NCI-H2029 (cell line): ENCODE results near the gene DLG2.
"Not testable (repeated sequence)": the region's sequence is repeated elsewhere in the genome, so short reads cannot be mapped to it uniquely, and the experiment has no call there.

Experiments
- DNase-seq: peaks from one replicate; lab custom pipeline; 2025; lab: John Stamatoyannopoulos, UW

Gene DLG2

DNA sequence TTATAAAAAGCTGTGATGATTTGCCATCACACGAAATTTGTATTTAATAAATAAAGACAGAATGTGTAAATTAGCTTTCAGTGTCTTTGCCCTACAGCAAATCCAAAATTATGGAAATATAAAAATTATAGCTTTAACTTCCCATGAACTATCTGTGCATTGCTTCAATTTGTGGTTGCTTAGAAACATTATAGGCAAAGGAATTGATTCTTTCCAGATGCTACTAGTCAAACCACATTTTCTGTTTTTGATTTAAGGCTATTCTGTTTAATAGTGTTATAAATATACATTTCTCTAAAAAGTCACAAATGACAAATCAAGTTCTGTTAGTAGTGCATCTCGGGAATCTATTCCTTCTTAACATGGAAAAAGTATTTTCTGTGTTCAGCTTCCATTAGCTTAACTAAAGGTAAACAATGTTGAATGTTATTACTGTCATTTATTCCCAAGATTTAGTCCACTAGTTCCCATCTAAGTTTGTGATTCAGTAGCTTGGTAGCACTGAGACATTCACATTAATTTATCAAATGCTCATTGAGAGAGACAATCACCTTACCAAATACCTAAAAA lies 1254.7 kb downstream of the DLG2 start:
- no peak for DNase-seq

DNA sequence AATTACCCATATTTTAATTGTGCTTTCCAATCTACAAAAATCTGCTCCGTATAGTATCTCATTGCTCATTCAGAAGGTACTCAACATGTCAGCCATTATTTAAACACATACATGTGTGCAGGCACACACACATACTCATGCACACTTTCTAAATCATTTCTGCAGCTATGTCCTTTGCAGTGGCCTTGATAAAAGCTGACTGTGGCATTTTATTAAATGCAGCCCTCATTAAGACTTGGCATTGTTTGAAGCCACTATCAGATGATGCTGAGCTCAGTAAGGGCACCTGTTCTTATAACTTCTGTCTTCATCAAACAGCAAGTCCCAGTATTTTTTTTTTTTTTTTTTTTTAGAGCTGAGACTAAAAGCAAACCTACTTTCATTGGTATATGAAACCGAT lies 1269.1 kb downstream of the DLG2 start:
- DNase-seq: no peak

DNA sequence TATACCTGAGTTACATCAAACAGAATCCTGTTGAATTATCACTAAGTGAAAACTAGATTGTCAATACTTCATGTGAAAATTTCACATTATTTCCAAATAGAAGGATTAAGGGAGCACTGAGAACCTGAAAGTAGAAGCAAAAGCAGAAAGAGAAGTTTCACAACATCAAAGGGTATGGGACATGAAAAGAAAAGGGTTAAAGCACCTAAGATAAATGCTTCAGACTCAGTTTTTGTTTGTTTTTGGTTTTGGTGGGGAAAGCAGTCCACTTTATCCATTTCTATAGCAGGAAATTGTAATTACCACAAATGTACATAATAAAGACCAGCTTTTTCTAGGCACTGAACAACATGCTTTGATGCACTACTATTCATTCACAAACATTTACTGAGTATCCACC lies 1271.2 kb downstream of the DLG2 start:
- no peak for DNase-seq

DNA sequence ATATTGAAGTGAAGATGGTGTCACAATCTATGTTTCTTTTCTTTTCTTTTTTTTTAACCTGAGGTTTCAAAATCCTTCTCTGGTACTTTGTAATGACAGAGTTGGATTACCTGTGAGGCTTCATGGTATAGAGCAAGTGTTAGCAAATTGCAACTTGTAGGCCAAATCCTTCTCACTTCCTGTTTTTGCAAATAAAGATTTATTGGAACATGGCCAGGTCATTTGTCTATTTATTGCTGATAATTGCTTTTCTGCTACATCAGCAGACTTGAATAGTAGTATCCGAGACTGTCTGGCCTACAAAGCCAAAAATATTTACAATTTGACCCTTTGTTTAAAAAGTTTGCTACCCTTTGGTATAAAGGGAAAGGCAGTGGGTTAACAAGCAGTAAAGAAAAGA lies 1281.5 kb downstream of the DLG2 start:
- DNase-seq: no peak

DNA sequence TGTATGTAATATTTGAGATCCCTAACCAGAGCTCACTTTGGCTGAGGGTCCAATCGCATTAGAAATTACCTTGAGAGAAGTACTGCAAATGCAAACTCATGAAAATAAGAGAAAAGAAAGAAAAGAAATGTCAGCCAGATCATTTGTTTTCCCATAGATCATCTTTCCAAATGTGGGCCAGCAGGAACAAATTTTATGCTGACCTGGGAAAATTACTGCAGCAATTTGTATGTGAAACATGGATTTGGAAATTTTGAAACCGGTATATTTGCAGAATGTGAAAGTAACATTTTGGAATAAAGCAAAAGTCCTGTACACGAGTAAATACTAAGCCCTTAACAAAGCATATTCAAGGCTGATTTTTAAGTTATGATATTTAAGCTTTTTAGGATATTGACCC lies 1282.1 kb downstream of the DLG2 start:
- DNase-seq: no peak

DNA sequence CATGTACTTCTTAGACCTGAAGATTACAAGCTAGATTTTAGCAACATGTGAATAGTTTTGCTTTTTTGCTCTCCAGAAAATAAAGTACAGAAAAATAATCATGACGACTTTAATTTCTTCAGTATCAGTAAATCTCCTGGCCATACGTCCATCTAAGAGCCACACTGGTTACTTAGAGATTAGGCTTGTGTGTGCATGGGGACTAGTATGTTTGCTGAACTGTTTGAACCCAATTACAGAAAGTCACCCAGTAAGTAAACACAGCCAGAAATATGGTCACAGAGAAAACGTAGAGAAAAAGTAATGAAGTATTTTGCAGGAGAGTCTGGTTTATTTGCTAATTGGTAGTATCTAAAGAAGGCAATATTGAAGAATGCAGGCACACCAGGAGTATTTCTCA lies 1287.3 kb downstream of the DLG2 start:
- no peak for DNase-seq

DNA sequence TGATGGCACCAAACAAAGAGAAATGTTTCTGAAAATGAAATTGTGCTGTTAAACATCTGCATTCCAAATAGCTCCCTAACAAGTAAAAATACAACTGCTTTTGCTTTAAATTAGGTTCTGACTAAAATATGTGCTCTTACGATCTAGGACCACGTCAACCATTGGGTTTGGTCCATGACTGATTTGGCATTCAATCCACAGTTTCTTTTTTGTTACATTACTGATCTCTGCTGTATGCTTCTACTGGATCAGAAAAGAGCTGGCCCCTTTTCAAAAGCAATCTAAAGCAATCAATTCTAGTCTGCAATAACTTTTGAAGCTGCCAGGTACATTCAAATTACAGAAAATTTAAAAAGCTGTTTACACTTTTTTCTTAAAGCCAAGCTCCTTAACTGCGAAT lies 1293.9 kb downstream of the DLG2 start:
- DNase-seq: no peak

DNA sequence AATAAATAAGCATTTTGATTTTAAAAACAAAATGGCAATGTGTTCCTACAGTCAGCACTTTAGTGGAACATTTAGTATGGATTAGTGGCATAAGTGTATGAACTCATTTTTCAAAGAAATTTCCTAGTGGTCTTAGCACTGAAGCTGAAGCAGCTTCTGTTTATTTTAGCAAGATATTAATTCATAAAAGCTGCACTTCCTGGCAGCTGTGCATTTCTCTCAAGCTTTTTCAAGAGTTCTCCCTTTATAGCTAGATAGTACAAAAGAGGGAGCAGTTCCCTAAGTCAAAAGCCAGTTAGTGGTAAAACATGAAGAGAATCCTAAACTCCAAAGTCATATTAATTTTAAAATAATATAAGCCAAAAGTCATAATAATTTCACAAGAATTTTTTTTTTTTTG lies 1304.9 kb downstream of the DLG2 start:
- DNase-seq: no peak

DNA sequence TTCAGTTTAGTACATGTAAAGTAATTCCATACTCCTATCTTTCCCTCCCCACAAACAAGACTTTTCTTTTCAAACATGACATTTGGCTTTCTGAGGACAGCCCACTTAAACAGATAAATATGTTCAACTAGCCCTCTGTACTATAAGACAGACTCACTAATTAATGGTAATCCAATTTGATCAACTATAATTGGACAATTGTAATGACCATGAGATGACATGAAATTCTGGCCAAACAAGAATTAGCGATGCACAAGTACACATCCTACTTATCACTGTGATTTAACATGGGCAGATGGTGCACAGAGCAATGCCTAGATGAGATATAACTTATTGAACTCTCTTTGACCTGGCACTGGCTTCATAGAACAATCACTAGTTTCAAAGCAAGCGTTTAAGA lies 1307.3 kb downstream of the DLG2 start:
- no peak for DNase-seq

DNA sequence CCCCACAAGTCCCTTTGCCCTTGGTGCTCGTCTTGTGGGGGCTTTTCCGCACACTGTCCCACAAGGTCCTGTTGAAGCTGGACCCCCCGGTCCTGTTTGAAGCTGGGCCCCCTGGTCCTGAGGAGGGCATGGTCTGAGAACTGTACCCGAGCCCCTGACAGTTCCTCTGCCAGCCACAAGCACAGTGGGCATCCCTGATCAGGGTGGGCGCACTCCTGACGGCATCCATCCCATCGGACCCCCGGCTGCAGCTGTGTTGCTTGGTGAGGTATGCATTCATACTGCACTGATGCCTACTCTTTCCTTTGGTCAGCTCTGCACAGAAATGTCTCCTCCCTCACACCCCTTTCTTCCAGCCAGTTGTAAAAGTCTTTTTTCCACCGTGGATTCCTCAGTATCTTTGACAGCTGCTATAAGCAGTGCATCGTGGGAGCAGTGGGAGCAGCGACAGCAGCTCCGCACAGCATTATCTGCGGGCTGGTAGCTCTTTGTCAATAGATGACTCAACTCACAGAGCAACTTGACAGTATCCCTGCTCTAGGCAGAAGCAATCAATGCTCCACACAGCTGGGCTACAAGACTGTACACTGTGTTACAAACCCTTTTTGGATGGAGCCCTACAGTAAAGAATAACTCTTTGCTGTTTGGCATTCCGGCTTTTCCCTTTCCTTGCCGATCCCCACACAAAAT lies 1310.1 kb downstream of the DLG2 start:
- DNase-seq: no peak

DNA sequence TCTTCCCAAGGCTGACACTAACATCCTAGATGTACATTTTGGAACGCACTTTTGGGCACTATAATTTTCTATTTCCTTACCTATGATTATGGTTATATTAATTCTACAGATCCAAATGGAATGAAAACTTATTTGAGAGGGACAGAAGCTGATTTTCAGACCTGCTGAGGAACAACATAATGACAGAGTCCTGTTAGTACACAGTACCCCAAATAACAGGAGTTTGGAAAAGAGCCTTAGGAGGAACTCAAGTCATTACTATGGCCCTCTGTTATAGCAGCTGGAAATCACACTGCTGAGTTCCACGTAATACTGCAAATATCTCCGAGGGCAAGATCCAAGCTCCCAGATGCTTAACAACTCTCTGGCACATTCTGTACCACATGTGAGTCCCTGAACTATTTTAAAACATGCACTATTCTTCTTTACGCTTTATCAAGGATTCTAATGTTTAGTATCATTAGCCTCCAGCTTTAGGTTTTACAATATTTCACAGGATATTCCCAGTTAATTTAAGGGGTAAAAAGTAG lies 1313.2 kb downstream of the DLG2 start:
- no peak for DNase-seq

DNA sequence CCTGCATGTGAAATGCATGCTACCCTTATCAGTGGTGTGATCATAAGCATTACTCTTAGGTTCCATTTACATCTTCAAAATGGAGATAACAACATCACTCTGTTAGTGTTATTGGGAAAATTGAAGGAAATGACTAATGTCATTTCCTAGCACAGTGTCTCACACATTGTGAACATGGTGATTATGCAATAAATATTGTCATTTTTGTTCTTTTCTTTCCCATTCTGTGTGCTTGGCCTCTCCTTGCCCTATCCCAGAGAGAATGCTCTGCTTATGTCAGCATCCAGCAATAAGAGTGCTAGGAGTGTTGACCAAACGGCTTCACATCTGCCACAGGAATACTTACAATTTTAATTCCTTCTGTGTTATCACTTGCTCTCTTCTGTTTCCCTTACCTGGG lies 1316.9 kb downstream of the DLG2 start:
- no peak for DNase-seq

DNA sequence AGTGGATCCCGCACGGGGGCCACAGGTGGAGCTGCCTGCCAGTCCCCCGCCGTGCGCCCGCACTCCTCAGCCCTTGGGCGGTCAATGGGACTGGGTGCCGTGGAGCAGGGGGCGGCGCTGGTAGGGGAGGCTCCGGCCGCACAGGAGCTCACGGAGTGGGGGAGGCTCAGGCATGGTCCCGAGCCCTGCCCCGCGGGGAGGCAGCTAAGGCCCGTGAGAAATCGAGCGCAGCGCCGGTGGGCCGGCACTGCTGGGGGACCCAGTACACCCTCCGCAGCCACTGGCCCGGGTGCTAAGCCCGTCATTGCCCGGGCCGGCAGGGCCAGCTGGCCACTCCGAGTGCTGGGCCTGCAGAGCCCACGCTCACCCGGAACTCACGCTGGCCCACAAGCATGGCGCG lies 1318.7 kb downstream of the DLG2 start:
- not testable (repeated sequence) for DNase-seq

DNA sequence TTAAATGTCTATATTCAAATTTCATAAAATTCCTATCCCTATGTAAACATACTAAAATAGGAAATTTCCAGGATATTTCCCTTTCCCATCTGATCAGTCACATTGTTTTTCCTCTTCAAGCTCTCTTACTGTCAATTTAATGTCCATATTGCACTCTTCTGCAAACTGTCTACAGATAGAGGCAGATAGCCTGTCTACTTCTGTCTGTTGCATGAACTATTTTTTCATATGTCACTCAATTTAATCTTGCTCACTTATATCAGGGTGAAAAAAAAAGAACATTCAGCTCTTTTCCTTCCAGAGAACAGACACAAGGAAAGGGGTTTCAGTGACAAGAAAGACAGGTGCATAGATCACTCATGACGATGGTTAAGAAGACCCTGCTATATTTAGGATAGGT lies 1327.1 kb downstream of the DLG2 start:
- no peak for DNase-seq

DNA sequence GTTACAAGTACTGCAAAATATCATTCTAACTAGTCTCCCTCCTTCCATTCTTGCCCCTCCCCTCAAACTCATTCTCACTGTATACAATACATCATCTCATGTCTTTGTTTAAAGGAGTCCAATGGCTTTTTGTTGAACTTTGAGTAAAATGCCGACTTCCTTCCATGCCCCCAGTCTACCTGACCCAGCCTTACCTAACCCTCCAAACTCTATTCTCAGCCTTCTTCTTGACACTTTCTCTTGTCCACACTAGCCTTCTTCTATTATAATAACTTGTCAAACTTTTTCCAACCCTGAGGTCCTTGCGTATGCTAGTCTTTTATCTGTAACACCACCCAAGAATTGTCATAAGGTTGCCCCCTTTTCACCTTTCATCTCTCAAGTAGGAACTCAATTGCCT lies 1329.6 kb downstream of the DLG2 start:
- no peak for DNase-seq

DNA sequence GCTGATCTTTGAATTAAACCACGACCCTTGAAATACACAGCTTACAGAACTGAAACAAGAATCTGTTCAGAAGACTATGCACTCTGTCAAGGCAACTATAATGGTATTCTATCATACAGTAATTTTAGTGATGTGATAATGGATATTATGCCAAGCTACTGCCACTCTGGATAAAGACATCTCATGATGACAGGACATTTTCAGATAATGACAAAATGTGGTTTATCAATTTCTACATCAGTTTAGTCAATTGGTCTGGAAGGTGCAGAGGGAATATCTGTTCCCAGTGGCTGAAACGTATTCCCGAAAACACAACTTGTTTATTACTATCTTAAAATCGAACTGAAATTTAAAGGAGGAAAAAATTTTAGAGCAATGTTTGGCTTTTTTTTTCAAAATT lies 1331.3 kb downstream of the DLG2 start:
- no peak for DNase-seq

DNA sequence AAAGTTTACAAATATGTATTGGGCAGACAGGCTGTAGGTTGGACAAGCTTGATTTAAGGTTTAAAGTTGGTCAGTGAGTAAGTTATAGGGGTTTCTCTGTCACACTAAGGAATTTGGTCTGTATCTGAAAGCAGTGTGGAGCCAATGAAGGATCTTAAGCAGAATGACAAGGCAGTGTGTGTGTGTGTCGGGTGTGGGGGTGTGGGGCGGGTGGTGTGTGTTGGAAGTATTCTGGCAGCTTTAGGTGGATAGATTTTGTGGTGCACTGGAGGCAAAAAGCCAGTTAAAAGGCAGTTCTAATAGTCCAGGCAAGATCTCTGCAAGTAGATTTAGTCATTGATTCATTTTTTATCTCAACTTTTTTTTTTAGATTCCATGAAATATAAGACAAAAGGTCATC lies 1334.2 kb downstream of the DLG2 start:
- no peak for DNase-seq

DNA sequence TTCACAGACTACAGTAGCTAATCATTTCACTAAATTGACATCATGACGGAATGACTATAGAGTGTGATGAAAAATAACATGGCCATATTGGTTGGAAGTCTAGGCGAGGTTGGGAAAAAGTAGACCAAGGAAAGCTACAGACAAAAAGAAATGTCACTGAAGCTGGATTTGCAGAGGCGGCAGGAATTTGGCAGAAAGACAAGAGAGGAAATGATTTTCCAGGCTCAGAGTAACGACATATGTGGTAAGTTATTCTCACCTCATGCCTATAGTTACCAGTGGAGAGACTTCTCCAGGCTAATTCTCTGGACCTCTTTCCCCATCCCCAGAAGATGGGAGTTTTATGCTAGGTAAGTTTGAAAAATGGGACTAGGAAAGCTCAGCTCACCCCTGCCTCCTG lies 1335.1 kb downstream of the DLG2 start:
- DNase-seq: no peak

DNA sequence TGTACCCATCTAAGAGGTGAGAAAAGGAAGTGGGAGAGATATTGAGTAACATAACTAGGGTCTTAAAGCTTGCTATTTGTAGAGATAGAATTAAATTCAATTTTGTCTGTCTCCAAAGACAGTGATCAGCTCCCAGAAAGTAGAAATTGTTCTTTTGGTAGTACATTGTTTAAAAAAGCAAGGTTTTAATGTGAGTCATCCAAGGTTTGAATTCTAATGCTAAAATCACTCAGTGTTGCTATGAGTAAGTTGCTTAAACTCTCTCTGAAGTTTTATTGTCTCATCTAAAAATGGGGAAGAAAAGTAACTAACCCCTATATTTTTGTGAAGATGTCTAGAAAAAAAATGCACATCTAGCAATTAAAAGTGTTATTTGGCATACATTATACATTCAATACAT lies 1336.5 kb downstream of the DLG2 start:
- no peak for DNase-seq

DNA sequence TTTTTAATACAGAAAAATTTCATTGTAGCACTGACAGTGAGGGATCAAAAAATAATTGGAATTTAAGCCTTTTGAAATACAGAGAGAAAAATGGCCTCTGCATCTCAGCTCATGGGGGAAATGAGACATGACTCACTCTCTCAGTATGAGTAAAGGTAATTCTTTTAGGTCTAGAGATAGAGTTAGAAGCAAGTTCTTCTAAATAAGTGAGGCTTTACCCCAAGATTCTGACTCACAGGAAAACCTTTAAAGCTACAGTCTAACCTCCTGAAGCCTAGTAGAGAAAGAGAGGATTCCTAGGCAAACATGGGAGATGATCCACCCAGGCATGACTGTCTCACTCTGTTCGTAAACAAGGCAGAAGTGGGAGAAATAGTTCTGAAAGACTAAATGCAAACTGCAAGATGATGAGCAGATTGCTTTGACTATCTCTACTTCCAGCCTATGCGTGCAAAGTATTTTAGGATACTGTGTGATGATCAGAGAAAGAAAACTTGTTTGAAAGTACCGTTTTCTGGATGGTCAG lies 1337.7 kb downstream of the DLG2 start:
- DNase-seq: no peak

DNA sequence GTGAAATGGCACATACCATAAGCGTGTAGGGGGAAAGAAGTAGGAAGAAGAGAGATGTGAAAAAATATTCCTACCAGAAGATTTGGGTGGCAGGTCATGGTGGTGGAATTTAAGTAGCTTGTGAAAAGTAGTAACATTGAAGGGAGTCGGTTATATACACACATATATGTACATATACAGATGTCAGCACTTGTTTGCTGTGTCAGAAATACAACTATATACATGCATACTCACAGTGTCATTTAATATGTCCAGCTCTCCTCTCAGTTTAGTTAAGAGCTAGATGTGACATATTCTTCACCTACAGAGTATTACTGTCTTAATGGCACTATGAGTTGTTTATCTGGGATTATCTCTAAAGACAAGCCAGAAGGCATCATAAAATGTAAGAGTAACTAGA lies 1353.6 kb downstream of the DLG2 start:
- no peak for DNase-seq

DNA sequence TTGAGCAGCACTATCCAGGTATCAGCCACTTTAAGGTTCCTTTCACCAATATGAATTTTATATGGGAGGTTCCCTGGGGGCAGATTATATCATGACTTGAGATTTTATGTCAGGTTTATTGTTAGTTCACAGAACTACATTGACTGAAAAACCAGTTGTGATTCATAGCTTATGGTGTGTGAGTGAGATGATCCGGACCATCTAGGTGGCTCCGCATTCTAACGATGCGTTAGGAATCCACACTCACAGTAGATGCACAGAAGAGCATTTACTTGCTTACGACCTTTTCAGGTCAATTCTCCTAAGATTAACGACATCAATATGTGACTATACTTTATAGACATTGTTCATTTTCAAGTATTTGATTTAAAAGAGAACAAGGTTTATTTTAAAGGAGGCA lies 1356.7 kb downstream of the DLG2 start:
- no peak for DNase-seq

DNA sequence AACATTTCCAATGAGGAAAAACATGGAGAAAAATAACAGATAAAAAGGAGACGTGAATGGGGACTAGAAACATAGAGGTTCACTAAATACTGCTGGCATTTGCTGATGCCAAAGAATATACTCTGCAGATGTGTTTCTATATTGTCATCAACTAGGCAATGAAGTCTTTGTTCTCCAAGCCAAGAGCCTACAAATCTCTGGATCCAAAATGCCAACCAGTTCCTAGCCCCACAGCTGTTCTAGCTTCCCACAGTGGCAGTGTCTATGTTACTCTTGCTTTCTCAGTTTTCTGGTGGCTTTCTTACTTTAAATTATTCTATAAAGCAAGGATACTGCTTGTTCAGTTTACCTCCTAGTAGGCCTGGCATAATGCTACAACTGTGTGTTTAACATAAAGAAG lies 1363.1 kb downstream of the DLG2 start:
- no peak for DNase-seq

DNA sequence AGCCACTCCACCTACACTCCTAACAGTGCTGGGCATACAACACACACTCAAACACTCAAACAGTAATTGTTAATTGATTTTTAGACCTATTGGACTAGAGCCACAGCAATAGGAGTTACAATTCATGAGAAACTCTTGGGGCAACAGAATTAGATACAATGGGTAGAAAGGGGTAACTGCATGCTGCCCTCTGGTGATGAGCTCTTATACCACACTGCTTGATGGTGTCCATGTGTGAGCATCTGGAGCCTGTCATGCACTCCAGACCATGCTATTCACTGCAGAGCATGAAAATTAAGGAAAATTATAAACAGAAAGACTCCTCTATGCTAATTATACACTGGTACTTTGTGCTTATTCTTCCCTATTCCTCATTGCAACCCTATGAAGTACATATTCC lies 1365.4 kb downstream of the DLG2 start:
- DNase-seq: no peak
